Esophagus muscularis mucosa (tissue), 4 donors: ENCODE data around the gene TMEM9B. TPM values are rescaled to one million over a fixed set of nuclear protein-coding genes. Genes with fewer than 3 reads are reported as not detected.

Experiments
- DNase-seq: peaks from one replicate; pipeline ENCODE4 v3.0.0-alpha.2; 2017; ENCODE audit errors: extremely low spot score
- H3K27ac ChIP-seq, 4 donors: fragments of 200-600 bp; sonication (generic); replicated peaks in 1 of 4; 1 replicate in 3 of 4; 2 replicates in 1 of 4; pipeline ENCODE4 v1.5.1; 2016 to 2019; ENCODE audit warnings: mild to moderate bottlenecking in 1 of 4
- H3K27me3 ChIP-seq, 4 donors: fragments of 200-600 bp; sonication (generic); one replicate each; pipeline versions ENCODE4 v1.5.1 to v1.6.0; 2016 to 2019
- H3K36me3 ChIP-seq, 4 donors: fragments of 200-600 bp; sonication (generic); one replicate each; pipeline ENCODE4 v1.5.1; 2016 to 2019
- H3K4me1 ChIP-seq, 4 donors: fragments of 200-600 bp; sonication (generic); one replicate each; pipeline ENCODE4 v1.5.1; 2016 to 2019
- H3K4me3 ChIP-seq, 4 donors: fragments of 200-600 bp; sonication (generic); 1 replicate in 2 of 4; 2 replicates in 2 of 4; pipeline ENCODE4 v1.5.1; 2016 to 2019; ENCODE audit warnings: mild to moderate bottlenecking in 4 of 4, moderate library complexity in 1 of 4
- H3K9me3 ChIP-seq, 4 donors: fragments of 200-600 bp; sonication (generic); 1 replicate in 3 of 4; 2 replicates in 1 of 4; pipeline ENCODE4 v1.5.1; 2016 to 2019
- CTCF ChIP-seq, 3 experiments: fragments of 200-600 bp in 2 of 3; fragments of 450-650 bp in 1 of 3; sonication (generic) in 2 of 3; IDR thresholded peaks; one replicate each; pipeline ENCODE4 v1.5.1; 2017 to 2019; ENCODE audit warnings: antibody characterized with exemption in 3 of 3, mild to moderate bottlenecking in 2 of 3, moderate library complexity in 1 of 3
- EP300 ChIP-seq: sonication (generic); formaldehyde crosslinking; IDR thresholded peaks from one replicate; pipeline ENCODE4 v1.6.1; 2017; ENCODE audit warnings: antibody characterized with exemption
- POLR2A ChIP-seq: fragments of 450-650 bp; IDR thresholded peaks from one replicate; pipeline ENCODE4 v1.6.1; 2017; ENCODE audit warnings: antibody characterized with exemption, moderate library complexity, mild to moderate bottlenecking, low read depth
- POLR2AphosphoS5 ChIP-seq, 2 donors: sonication (generic); formaldehyde crosslinking; IDR thresholded peaks; one replicate each; pipeline ENCODE4 v1.6.1; 2017; ENCODE audit warnings: antibody characterized with exemption in 2 of 2
- WGBS: methylation state at CpG from one replicate; pipeline ENCODE4 v1.1.5; 2018; 5-methylcytosine and 5-hydroxymethylcytosine counted together
- intact Hi-C: fragments of 100-400 bp; cut with DNase I; formaldehyde crosslinking; loops from one replicate; pipeline ENCODE4 v1.15.1; 2023
- total RNA-seq, 4 donors: library from RNA; depleted of rRNA; stranded (reverse); fragments of >200 nt; gene quantifications; one replicate each; pipeline versions ENCODE4 v1.1.0 to v1.2.1, GENCODE V29; 2016

The TMEM9B gene
- total RNA-seq, 4 donors from 2014 or later: 13.3 to 24.4 (median 20.5) TPM

GRCh38 chr11:8973121-8973520 is 8.9 kb upstream of the TMEM9B start:
- H3K9me3 ChIP-seq: no peaks in the 10 kb centered on the region
- peaks cover 0 to 4% (median 0%) of the 10 kb centered on the region in 4 donors for H3K36me3 ChIP-seq
- no peaks in the 10 kb centered on the region for H3K4me1 ChIP-seq
- no peak overlapping the region for H3K4me3 ChIP-seq
- no peak for DNase-seq
- TF ChIP-seq POLR2A: no peak
- no peak for TF ChIP-seq POLR2AphosphoS5 (IDR thresholded peaks at IDR 0.05)
- no peak for TF ChIP-seq EP300
- no peak for TF ChIP-seq CTCF (IDR thresholded peaks at IDR 0.05)
- H3K27me3 ChIP-seq: no peaks in the 10 kb centered on the region
- 63% methylated on average over 3 of the region's 3 CpGs for WGBS
- no peak overlapping the region for H3K27ac ChIP-seq
- intact Hi-C loops: no loop called here

- Histone ChIP-seq H3K27ac (no peak overlapping the region), H3K36me3 (peaks cover 0 to 16% (median 2%) of the 10 kb centered on the region in 4 donors), H3K4me1 (no peaks in the 10 kb centered on the region), H3K9me3 (no peaks in the 10 kb centered on the region), H3K4me3 (no peak overlapping the region), H3K27me3 (no peaks in the 10 kb centered on the region)
- WGBS: 70% methylated on average over 1 of the region's 1 CpG
- intact Hi-C loops: no loop called here
- no peak for DNase-seq
- TF ChIP-seq CTCF (IDR thresholded peaks at IDR 0.05): no peak
- no peak for TF ChIP-seq EP300
- no peak for TF ChIP-seq POLR2A
- no peak for TF ChIP-seq POLR2AphosphoS5 (IDR thresholded peaks at IDR 0.05)
Measured at GRCh38 chr11:8971924-8972316, 7.7 kb upstream of the TMEM9B start.

- H3K4me3 ChIP-seq: no peak overlapping the region
- no peaks in the 10 kb centered on the region for H3K27me3 ChIP-seq
- no peak overlapping the region for H3K27ac ChIP-seq
- DNase-seq: no peak
- H3K4me1 ChIP-seq: no peaks in the 10 kb centered on the region
- H3K9me3 ChIP-seq: no peaks in the 10 kb centered on the region
- intact Hi-C loops: no loop called here
- TF ChIP-seq CTCF (IDR thresholded peaks at IDR 0.05) (no peak), EP300 (no peak), POLR2A (no peak), POLR2AphosphoS5 (IDR thresholded peaks at IDR 0.05) (no peak)
- 78% methylated on average over 2 of the region's 2 CpGs for WGBS
- peaks cover 0 to 16% (median 2%) of the 10 kb centered on the region in 4 donors for H3K36me3 ChIP-seq
Measured at GRCh38 chr11:8971196-8971923, 7.1 kb upstream of the TMEM9B start.

GRCh38 chr11:8967184-8967583 is 2.9 kb upstream of the TMEM9B start:
- intact Hi-C loops: no loop called here
- Histone ChIP-seq H3K36me3 (peaks cover 0 to 16% (median 2%) of the 10 kb centered on the region in 4 donors), H3K4me1 (peaks cover 22 to 31% (median 28%) of the 10 kb centered on the region in 4 donors), H3K27ac (no peak overlapping the region), H3K4me3 (no peak overlapping the region), H3K27me3 (no peaks in the 10 kb centered on the region), H3K9me3 (no peaks in the 10 kb centered on the region)
- no peak for DNase-seq
- no peak for TF ChIP-seq POLR2A
- TF ChIP-seq CTCF (IDR thresholded peaks at IDR 0.05): no peak
- TF ChIP-seq EP300: no peak
- TF ChIP-seq POLR2AphosphoS5 (IDR thresholded peaks at IDR 0.05): no peak
- WGBS: 75% methylated on average over 8 of the region's 8 CpGs
